Measurements from ENCODE around the gene SMPX.

Gene SMPX

GRCh38 chrX:21675931-21676330, 82.0 kb downstream of the SMPX start:
- Histone ChIP-seq H3K27ac (ENCODE audit: low read length, poor library complexity, severe bottlenecking) (no peak overlapping the region), H3K23ac (ENCODE audit: low read length in 2 of 2) (no peak overlapping the region), H3K4me1 (ENCODE audit: control insufficient read depth, insufficient read depth, low read depth, low read length) (no peaks in the 10 kb centered on the region), H3K79me1 (replicated peaks; ENCODE audit: low read length, poor library complexity, severe bottlenecking) (no peaks in the 10 kb centered on the region), H3K4ac (ENCODE audit: low read depth in 1 of 2, low read length in 2 of 2) (no peak overlapping the region), H3K14ac (ENCODE audit: low read length in 2 of 2) (no peak overlapping the region), H4K8ac (ENCODE audit: low read length) (no peak overlapping the region), H2BK15ac (ENCODE audit: low read depth, poor library complexity, severe bottlenecking) (no peak overlapping the region), H2AFZ (ENCODE audit: low read depth, low read length) (no peak overlapping the region), H3K27me3 (ENCODE audit: control insufficient read depth in 1 of 2, insufficient read depth in 1 of 2, low read length in 2 of 2) (peaks cover 0 to 3% of the 10 kb centered on the region in 2 experiments), H3K4me3 (ENCODE audit: insufficient read depth in 1 of 2, low read depth in 1 of 2, low read length in 2 of 2) (no peak overlapping the region), H3K9ac (ENCODE audit: low read length) (no peak overlapping the region), H2BK12ac (ENCODE audit: low read length in 2 of 2) (no peak overlapping the region), H3K36me3 (ENCODE audit: control insufficient read depth in 1 of 2, insufficient read depth in 2 of 2, low read depth in 1 of 2, low read length in 2 of 2) (no peaks in the 10 kb centered on the region), H2AK5ac (ENCODE audit: low read length, severe bottlenecking) (no peak overlapping the region), H2BK120ac (ENCODE audit: low read depth, low read length) (no peak overlapping the region), H4K91ac (ENCODE audit: low read length) (no peak overlapping the region), H3K4me2 (ENCODE audit: low read length, poor library complexity, severe bottlenecking) (no peak overlapping the region), H3K9me3 (ENCODE audit: control insufficient read depth, low read length) (peaks cover 5% of the 10 kb centered on the region), H3K18ac (ENCODE audit: low read depth in 1 of 2, low read length in 2 of 2) (no peak overlapping the region), H2BK5ac (ENCODE audit: low read depth, low read length, poor library complexity, severe bottlenecking) (no peak overlapping the region)
- no peak for DNase-seq
- WGBS = 70% methylated on average over 2 of the region's 2 CpGs

- no peaks in the 10 kb centered on the region for H3K4me1 ChIP-seq (ENCODE audit: control insufficient read depth, insufficient read depth, low read depth, low read length)
- H3K18ac ChIP-seq (ENCODE audit: low read depth in 1 of 2, low read length in 2 of 2) = no peak overlapping the region
- H2AK5ac ChIP-seq (ENCODE audit: low read length, severe bottlenecking) = no peak overlapping the region
- no peak overlapping the region for H2BK5ac ChIP-seq (ENCODE audit: low read depth, low read length, poor library complexity, severe bottlenecking)
- WGBS = 90% methylated on average over 1 of the region's 4 CpGs
- H3K9me3 ChIP-seq (ENCODE audit: control insufficient read depth, low read length) = peaks cover 5% of the 10 kb centered on the region
- no peak for DNase-seq
- H3K14ac ChIP-seq (ENCODE audit: low read length in 2 of 2) = no peak overlapping the region
- no peak overlapping the region for H3K4me2 ChIP-seq (ENCODE audit: low read length, poor library complexity, severe bottlenecking)
- no peak overlapping the region for H3K27ac ChIP-seq (ENCODE audit: low read length, poor library complexity, severe bottlenecking)
- H4K91ac ChIP-seq (ENCODE audit: low read length) = no peak overlapping the region
- H3K4me3 ChIP-seq (ENCODE audit: insufficient read depth in 1 of 2, low read depth in 1 of 2, low read length in 2 of 2) = no peak overlapping the region
- no peak overlapping the region for H2AFZ ChIP-seq (ENCODE audit: low read depth, low read length)
- H3K23ac ChIP-seq (ENCODE audit: low read length in 2 of 2) = no peak overlapping the region
- no peaks in the 10 kb centered on the region for H3K36me3 ChIP-seq (ENCODE audit: control insufficient read depth in 1 of 2, insufficient read depth in 2 of 2, low read depth in 1 of 2, low read length in 2 of 2)
- no peaks in the 10 kb centered on the region for H3K79me1 ChIP-seq (replicated peaks; ENCODE audit: low read length, poor library complexity, severe bottlenecking)
- H2BK120ac ChIP-seq (ENCODE audit: low read depth, low read length) = no peak overlapping the region
- H3K4ac ChIP-seq (ENCODE audit: low read depth in 1 of 2, low read length in 2 of 2) = no peak overlapping the region
- H3K9ac ChIP-seq (ENCODE audit: low read length) = no peak overlapping the region
- no peak overlapping the region for H4K8ac ChIP-seq (ENCODE audit: low read length)
- H2BK12ac ChIP-seq (ENCODE audit: low read length in 2 of 2) = no peak overlapping the region
- peaks cover 0 to 3% of the 10 kb centered on the region in 2 experiments for H3K27me3 ChIP-seq (ENCODE audit: control insufficient read depth in 1 of 2, insufficient read depth in 1 of 2, low read length in 2 of 2)
- no peak overlapping the region for H2BK15ac ChIP-seq (ENCODE audit: low read depth, poor library complexity, severe bottlenecking)
Observed at GRCh38 chrX:21674430-21675186, 83.3 kb downstream of the SMPX start.

GRCh38 chrX:21666679-21667078, 91.2 kb downstream of the SMPX start:
- DNase-seq = no peak
- H3K4me3 ChIP-seq (ENCODE audit: insufficient read depth in 1 of 2, low read depth in 1 of 2, low read length in 2 of 2) = no peak overlapping the region
- no peaks in the 10 kb centered on the region for H3K36me3 ChIP-seq (ENCODE audit: control insufficient read depth in 1 of 2, insufficient read depth in 2 of 2, low read depth in 1 of 2, low read length in 2 of 2)
- no peak overlapping the region for H4K91ac ChIP-seq (ENCODE audit: low read length)
- WGBS = 79% methylated on average over 3 of the region's 4 CpGs
- no peak overlapping the region for H2BK15ac ChIP-seq (ENCODE audit: low read depth, poor library complexity, severe bottlenecking)
- H2BK120ac ChIP-seq (ENCODE audit: low read depth, low read length) = no peak overlapping the region
- no peak overlapping the region for H2BK5ac ChIP-seq (ENCODE audit: low read depth, low read length, poor library complexity, severe bottlenecking)
- H3K27ac ChIP-seq (ENCODE audit: low read length, poor library complexity, severe bottlenecking) = no peak overlapping the region
- H3K27me3 ChIP-seq (ENCODE audit: control insufficient read depth in 1 of 2, insufficient read depth in 1 of 2, low read length in 2 of 2) = peaks cover 0 to 24% of the 10 kb centered on the region in 2 experiments
- no peak overlapping the region for H3K4me2 ChIP-seq (ENCODE audit: low read length, poor library complexity, severe bottlenecking)
- no peaks in the 10 kb centered on the region for H3K79me1 ChIP-seq (replicated peaks; ENCODE audit: low read length, poor library complexity, severe bottlenecking)
- H3K4me1 ChIP-seq (ENCODE audit: control insufficient read depth, insufficient read depth, low read depth, low read length) = no peaks in the 10 kb centered on the region
- H3K14ac ChIP-seq (ENCODE audit: low read length in 2 of 2) = no peak overlapping the region
- H3K23ac ChIP-seq (ENCODE audit: low read length in 2 of 2) = no peak overlapping the region
- H3K4ac ChIP-seq (ENCODE audit: low read depth in 1 of 2, low read length in 2 of 2) = no peak overlapping the region
- no peak overlapping the region for H3K9ac ChIP-seq (ENCODE audit: low read length)
- H2BK12ac ChIP-seq (ENCODE audit: low read length in 2 of 2) = no peak overlapping the region
- H3K18ac ChIP-seq (ENCODE audit: low read depth in 1 of 2, low read length in 2 of 2) = no peak overlapping the region
- H2AK5ac ChIP-seq (ENCODE audit: low read length, severe bottlenecking) = no peak overlapping the region
- H4K8ac ChIP-seq (ENCODE audit: low read length) = no peak overlapping the region
- H3K9me3 ChIP-seq (ENCODE audit: control insufficient read depth, low read length) = no peaks in the 10 kb centered on the region
- H2AFZ ChIP-seq (ENCODE audit: low read depth, low read length) = no peak overlapping the region

GRCh38 chrX:21666252-21666651, 91.7 kb downstream of the SMPX start:
- Histone ChIP-seq H3K14ac (ENCODE audit: low read length in 2 of 2) (no peak overlapping the region), H4K8ac (ENCODE audit: low read length) (no peak overlapping the region), H3K27ac (ENCODE audit: low read length, poor library complexity, severe bottlenecking) (no peak overlapping the region), H3K4me3 (ENCODE audit: insufficient read depth in 1 of 2, low read depth in 1 of 2, low read length in 2 of 2) (no peak overlapping the region), H3K4me1 (ENCODE audit: control insufficient read depth, insufficient read depth, low read depth, low read length) (no peaks in the 10 kb centered on the region), H2BK5ac (ENCODE audit: low read depth, low read length, poor library complexity, severe bottlenecking) (no peak overlapping the region), H3K23ac (ENCODE audit: low read length in 2 of 2) (no peak overlapping the region), H3K27me3 (ENCODE audit: control insufficient read depth in 1 of 2, insufficient read depth in 1 of 2, low read length in 2 of 2) (peaks cover 0 to 24% of the 10 kb centered on the region in 2 experiments), H2BK15ac (ENCODE audit: low read depth, poor library complexity, severe bottlenecking) (no peak overlapping the region), H2AK5ac (ENCODE audit: low read length, severe bottlenecking) (no peak overlapping the region), H3K9me3 (ENCODE audit: control insufficient read depth, low read length) (no peaks in the 10 kb centered on the region), H3K18ac (ENCODE audit: low read depth in 1 of 2, low read length in 2 of 2) (no peak overlapping the region), H2AFZ (ENCODE audit: low read depth, low read length) (no peak overlapping the region), H2BK120ac (ENCODE audit: low read depth, low read length) (no peak overlapping the region), H3K9ac (ENCODE audit: low read length) (no peak overlapping the region), H3K36me3 (ENCODE audit: control insufficient read depth in 1 of 2, insufficient read depth in 2 of 2, low read depth in 1 of 2, low read length in 2 of 2) (no peaks in the 10 kb centered on the region), H4K91ac (ENCODE audit: low read length) (no peak overlapping the region), H3K79me1 (replicated peaks; ENCODE audit: low read length, poor library complexity, severe bottlenecking) (no peaks in the 10 kb centered on the region), H3K4ac (ENCODE audit: low read depth in 1 of 2, low read length in 2 of 2) (no peak overlapping the region), H3K4me2 (ENCODE audit: low read length, poor library complexity, severe bottlenecking) (no peak overlapping the region), H2BK12ac (ENCODE audit: low read length in 2 of 2) (no peak overlapping the region)
- WGBS = 79% methylated on average over 3 of the region's 4 CpGs
- no peak for DNase-seq

Measured in mesenchymal stem cell (in vitro differentiated cells and primary cell).